Activated naive CD8-positive, alpha-beta T cell treated with anti-CD3 and anti-CD28 coated beads for 36 hours (primary cell): Measurements from ENCODE around the gene IL10RA. TPM values are rescaled to one million over a fixed set of nuclear protein-coding genes. Genes with fewer than 3 reads are reported as not detected.

Experiments
- DNase-seq: peaks from one replicate; pipeline ENCODE4 v3.0.0; 2021
- H3K27ac Mint-ChIP-seq: one replicate; pipeline ENCODE4 v1.8.0; 2022; ENCODE audit warnings: mild to moderate bottlenecking, moderate library complexity, mixed read lengths
- H3K27me3 Mint-ChIP-seq: one replicate; pipeline ENCODE4 v1.8.0; 2022; ENCODE audit warnings: mild to moderate bottlenecking, mixed read lengths
- H3K36me3 Mint-ChIP-seq: one replicate; pipeline ENCODE4 v1.8.0; 2021; ENCODE audit warnings: mild to moderate bottlenecking, mixed read lengths
- H3K4me1 Mint-ChIP-seq: one replicate; pipeline ENCODE4 v1.8.0; 2021; ENCODE audit warnings: mixed read lengths
- H3K4me3 Mint-ChIP-seq: one replicate; pipeline ENCODE4 v1.8.0; 2022; ENCODE audit warnings: mild to moderate bottlenecking, moderate library complexity, mixed read lengths
- H3K9me3 Mint-ChIP-seq: one replicate; pipeline ENCODE4 v1.8.0; 2022; ENCODE audit warnings: mixed read lengths
- total RNA-seq, 2 experiments: library from RNA; stranded (reverse); gene quantifications; one replicate each; pipeline ENCODE4 v1.2.3, GENCODE V29; 2021

The IL10RA gene
- total RNA-seq, 2 experiments from 2014 or later: 39.6 to 41.2 TPM

DNA sequence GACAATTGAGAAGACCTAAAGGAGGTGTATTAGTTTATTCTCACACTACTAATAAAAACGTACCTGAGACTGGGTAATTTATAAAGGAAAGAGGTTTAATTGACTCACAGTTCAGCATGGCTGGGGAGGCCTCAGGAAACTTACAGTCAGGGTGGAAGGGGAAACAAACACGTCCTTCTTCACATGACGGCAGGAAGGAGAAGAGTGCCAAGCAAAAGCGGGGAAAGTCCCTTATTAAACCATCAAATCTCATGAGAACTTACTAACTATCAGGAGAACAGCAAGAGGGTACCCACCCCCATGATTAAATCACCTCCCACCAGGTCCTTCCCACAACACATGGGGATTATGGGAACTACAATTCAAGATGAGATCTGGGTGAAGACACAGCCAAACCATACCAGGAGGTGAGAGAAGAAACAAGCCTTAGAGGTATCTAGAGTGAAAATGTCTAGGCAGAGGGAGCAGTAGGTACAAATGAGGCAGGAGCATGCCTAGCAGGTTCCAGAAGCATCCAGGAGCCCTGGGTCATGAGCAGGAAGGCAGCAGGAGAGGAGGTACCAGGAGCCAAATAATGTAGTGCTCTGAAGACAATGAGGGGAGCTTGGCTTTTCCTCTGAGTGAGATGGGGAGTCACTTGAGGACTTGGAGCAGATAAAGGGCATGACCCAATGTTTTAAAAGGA, 31.6 kb downstream of the IL10RA start:
- H3K36me3 Mint-ChIP-seq: peaks cover 22% of the 10 kb centered on the region
- peaks cover 36% of the 10 kb centered on the region for H3K9me3 Mint-ChIP-seq
- no peaks in the 10 kb centered on the region for H3K27me3 Mint-ChIP-seq
- no peak overlapping the region for H3K4me3 Mint-ChIP-seq
- DNase-seq: no peak
- peaks cover 36% of the 10 kb centered on the region for H3K4me1 Mint-ChIP-seq
- H3K27ac Mint-ChIP-seq: no peak overlapping the region

DNA sequence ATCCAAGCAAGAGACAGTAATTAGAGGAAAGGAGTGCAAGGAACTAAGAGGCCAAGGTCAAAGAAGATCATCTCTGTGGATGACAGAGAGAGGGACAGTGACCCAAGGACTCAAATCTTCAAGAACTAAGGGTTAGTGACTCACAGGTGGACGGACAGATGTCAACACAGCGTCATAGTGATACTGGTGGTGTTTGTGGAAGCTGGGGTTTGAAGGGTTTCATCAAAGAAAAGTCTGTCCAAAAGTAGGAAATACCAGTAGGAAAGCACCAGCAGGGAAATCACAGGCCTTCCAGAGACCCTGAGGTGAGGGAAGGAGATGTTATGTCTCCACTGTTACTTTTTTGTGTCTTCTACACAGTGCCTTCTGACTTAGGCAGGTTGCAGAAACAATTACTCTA, 32.2 kb downstream of the IL10RA start:
- Mint-ChIP-seq H3K27ac (no peak overlapping the region), H3K4me1 (peaks cover 31% of the 10 kb centered on the region), H3K9me3 (peaks cover 36% of the 10 kb centered on the region), H3K27me3 (no peaks in the 10 kb centered on the region), H3K36me3 (peaks cover 22% of the 10 kb centered on the region), H3K4me3 (no peak overlapping the region)
- no peak for DNase-seq

DNA sequence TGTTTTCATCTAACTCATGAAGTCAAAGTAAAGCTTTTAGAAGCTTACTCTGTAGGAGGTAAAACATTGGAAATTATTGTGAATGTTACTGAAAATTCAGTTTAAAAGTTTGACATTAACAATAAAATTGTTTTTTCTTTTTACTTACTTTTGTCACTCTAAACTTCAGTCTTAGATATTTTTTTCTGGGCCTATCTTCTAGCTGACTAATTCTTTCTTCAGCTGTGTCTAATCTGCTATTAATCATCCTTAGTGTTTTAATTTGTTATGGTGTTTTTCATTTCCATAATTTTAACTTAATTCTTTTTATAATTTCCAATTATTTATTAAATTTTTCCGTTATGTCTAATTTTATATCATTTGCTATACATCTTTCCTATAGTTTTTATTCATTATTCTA, 35.0 kb downstream of the IL10RA start:
- H3K27ac Mint-ChIP-seq: no peak overlapping the region
- peaks cover 18% of the 10 kb centered on the region for H3K36me3 Mint-ChIP-seq
- H3K4me3 Mint-ChIP-seq: no peak overlapping the region
- H3K9me3 Mint-ChIP-seq: peaks cover 29% of the 10 kb centered on the region
- no peak for DNase-seq
- H3K27me3 Mint-ChIP-seq: no peaks in the 10 kb centered on the region
- peaks cover 14% of the 10 kb centered on the region for H3K4me1 Mint-ChIP-seq

DNA sequence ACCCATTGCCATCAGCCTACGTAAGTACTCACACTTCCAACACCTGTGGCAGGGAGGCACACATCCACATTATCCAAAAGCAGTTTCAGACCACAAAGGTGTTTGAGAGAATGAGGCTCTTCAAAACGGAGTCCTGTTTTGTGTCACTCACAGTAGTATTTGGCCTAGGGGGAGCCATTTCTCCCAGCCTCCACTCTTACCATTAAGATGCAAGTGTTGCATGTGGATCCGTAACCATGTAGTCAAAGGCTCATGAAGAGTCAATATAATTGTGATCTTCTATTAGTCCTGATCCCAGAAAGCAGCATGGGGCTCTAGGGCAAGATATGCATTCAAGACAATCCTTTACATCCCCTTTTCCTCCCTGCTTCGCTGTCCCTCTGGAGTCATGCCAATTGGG, 41.5 kb downstream of the IL10RA start:
- H3K4me1 Mint-ChIP-seq: peaks cover 25% of the 10 kb centered on the region
- H3K27ac Mint-ChIP-seq: no peak overlapping the region
- no peak overlapping the region for H3K4me3 Mint-ChIP-seq
- no peak for DNase-seq
- no peaks in the 10 kb centered on the region for H3K27me3 Mint-ChIP-seq
- H3K36me3 Mint-ChIP-seq: peaks cover 1% of the 10 kb centered on the region
- H3K9me3 Mint-ChIP-seq: no peaks in the 10 kb centered on the region

DNA sequence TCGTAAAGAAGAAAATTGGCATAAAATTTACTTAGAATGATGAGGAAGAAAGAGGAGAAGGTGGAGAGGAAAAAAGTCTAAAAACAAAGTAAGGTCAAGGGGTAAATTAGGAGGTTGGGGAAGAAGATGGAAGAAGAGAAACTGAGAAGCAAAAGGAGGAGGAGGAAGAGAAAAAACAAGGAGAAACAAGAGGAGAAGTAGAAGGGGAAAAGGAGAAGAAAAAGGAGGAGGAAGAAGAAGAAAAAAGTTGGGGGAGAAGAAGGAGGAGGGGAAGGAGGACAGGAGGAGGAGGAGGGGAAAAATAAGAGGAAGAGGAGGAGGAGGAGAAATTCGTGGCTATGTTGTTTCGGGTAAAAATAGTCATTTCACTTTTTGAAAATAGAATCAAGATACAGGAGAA, 42.4 kb downstream of the IL10RA start:
- Mint-ChIP-seq H3K36me3 (peaks cover 1% of the 10 kb centered on the region), H3K9me3 (no peaks in the 10 kb centered on the region), H3K27ac (no peak overlapping the region), H3K4me3 (no peak overlapping the region), H3K4me1 (peaks cover 30% of the 10 kb centered on the region), H3K27me3 (no peaks in the 10 kb centered on the region)
- DNase-seq: no peak

DNA sequence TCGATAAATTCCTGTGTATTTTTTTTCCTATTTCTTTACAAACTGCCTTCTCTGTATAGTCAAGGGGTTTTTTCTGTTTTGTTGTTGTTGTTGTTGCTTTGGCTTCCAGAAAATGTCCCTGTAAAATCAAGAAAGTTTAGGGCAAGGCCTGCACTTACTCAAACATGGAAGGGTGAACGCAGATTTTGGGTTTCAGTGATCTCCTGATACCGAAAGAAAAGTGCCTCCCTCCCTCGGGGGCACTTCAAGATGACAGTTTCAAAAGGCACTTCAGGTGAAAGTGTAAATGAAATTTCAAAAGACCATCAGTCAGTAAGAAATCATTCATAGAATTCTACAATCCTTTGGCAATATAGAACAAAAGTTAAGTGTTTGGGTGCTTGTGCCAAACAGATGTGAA, 47.2 kb downstream of the IL10RA start:
- Mint-ChIP-seq H3K9me3 (no peaks in the 10 kb centered on the region), H3K4me3 (no peak overlapping the region), H3K4me1 (peaks cover 24% of the 10 kb centered on the region), H3K36me3 (no peaks in the 10 kb centered on the region), H3K27me3 (no peaks in the 10 kb centered on the region), H3K27ac (no peak overlapping the region)
- DNase-seq: no peak

DNA sequence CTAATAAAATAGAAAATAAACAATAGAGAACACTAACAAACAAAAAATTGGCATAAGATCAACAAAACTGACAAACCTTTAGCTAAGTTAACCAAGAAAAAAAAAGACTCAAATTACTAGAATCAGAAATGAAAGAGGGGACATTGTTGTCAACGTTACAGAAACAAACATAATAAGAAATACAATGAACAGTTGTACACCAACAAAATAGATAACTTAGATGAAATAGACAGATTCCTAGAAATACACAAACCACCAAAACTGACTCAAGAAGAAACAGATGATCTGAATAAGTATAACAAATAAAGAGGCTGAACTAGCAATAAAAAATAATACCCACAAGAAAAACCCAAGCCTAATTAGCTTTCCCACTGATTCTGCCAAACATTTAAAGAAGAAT, 55.9 kb downstream of the IL10RA start:
- Mint-ChIP-seq H3K27ac (peak overlapping the region; percentile 54), H3K9me3 (peaks cover 2% of the 10 kb centered on the region), H3K4me1 (peaks cover 51% of the 10 kb centered on the region), H3K4me3 (no peak overlapping the region), H3K36me3 (no peaks in the 10 kb centered on the region), H3K27me3 (no peaks in the 10 kb centered on the region)
- no peak for DNase-seq

DNA sequence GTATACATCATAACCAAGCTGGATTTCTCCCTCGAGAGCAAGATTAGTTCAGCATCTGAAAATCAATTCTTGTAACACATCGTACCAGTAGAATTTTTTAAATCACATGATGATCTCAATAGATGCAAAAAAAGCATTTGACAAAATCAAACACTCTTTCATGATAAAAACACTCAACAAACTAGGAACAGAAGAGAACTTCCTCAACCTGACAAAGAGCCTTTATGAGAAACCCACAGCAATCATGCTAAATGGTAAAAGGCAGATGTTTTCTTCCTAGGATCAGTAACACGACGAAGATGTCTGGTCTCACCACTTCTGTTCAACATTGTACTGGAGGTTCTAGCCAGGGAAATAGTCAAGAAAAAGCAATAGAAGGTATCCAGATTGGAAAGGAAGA, 56.6 kb downstream of the IL10RA start:
- H3K4me3 Mint-ChIP-seq: no peak overlapping the region
- peak overlapping the region; percentile 65 for H3K27ac Mint-ChIP-seq
- H3K4me1 Mint-ChIP-seq: peaks cover 56% of the 10 kb centered on the region
- no peak for DNase-seq
- H3K36me3 Mint-ChIP-seq: no peaks in the 10 kb centered on the region
- no peaks in the 10 kb centered on the region for H3K27me3 Mint-ChIP-seq
- peaks cover 2% of the 10 kb centered on the region for H3K9me3 Mint-ChIP-seq

DNA sequence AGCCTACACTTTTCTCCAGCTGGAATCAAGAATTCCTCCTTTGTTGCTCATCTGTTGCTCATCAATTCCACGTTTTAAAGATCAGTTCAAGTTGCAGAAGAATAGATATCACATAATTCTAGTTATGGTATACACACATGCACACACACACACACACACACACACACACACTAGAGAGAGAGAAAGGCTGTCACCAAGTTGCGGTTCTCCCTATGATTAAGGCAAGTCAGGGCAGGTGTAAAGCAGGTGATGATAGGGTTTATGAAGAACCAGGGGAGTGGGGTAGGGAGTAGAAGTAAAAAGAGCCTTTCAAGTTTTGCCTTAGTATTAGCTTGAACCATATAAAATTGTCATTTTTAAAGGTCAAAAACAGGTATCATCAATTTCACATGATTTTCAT, 59.0 kb downstream of the IL10RA start:
- H3K27ac Mint-ChIP-seq: peak overlapping the region; percentile 92
- H3K36me3 Mint-ChIP-seq: no peaks in the 10 kb centered on the region
- no peaks in the 10 kb centered on the region for H3K9me3 Mint-ChIP-seq
- peaks cover 62% of the 10 kb centered on the region for H3K4me1 Mint-ChIP-seq
- H3K27me3 Mint-ChIP-seq: no peaks in the 10 kb centered on the region
- no peak overlapping the region for H3K4me3 Mint-ChIP-seq
- no peak for DNase-seq

DNA sequence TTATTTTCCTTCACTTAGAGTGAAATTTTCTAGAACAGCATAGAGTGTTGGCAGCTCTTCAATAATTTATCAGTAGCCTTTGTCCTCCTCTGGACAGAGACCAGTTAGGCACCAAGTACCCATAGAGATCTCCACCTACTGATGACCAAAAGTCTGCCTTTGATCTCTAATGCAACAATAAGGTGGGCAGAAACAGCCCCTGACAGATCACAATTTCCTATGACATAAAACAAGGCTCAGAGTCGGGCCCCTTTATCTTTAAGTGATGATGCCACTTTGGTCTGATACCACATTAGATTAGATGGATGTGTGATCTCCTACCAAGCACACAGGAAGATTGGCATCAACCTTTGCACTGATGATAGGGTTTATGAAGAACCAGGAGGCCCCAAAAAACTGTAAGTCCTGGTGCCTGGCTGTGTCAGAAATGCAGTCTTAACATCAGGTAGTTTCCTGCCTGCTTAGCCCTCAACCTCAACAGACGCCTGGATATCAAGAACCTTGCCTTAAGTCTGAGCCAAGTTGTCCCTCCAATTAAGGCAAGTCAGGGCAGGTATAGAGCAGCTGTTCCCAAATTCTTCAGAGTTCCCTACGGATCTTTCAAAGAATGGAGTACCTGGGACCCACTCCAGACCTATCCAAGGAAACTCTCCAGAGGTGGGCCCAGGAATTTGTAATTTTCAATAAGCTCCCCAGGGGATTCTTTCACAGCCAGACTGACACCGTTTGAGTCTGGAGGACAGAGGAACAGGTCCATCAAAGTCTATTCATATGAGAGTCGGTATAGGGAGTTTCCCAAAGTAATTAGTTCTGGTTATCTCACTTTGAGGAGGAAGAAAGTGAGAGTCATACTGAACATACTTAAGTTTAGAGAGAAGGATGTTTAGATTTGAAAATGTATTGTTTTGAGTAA, 60.1 kb downstream of the IL10RA start:
- DNase-seq: peak; percentile 25
- no peaks in the 10 kb centered on the region for H3K9me3 Mint-ChIP-seq
- peaks cover 72% of the 10 kb centered on the region for H3K4me1 Mint-ChIP-seq
- H3K27me3 Mint-ChIP-seq: no peaks in the 10 kb centered on the region
- peak overlapping the region; percentile 23 for H3K4me3 Mint-ChIP-seq
- H3K36me3 Mint-ChIP-seq: no peaks in the 10 kb centered on the region
- peak overlapping the region; percentile 92 for H3K27ac Mint-ChIP-seq

DNA sequence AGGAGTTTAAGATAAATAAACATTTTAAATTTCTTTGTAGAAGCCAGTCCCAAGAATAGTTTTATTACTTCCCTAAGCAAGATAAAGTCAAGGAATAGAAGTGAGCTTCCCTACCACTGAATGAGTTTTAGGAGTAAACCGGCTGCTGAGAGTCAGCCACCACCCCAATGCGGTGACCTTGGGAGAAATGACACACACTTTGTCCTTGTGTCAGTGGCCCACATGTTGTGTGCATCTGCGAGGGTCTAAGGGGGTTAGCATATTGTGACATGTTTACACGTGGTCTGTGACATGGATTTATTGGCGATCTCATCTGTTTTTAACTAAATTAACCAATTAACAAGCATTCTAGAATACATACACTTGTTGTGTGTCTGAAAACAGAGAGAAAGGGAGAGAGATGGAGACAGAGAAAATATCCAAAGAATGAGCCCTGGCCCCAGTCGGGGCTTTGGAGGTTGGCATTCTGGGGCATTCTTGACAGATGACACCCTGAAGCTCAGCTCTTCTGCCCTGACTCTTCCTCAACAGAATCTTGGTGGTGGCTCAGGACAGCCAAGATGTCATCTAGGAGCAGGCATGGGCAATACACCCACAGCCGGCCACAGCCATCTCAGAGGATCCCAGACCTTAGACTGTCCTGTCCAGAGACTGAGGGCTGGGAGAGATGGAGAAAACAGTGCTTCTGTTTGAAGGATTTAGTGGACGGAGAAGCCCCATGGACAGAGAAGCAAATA, 60.9 kb downstream of the IL10RA start:
- H3K27ac Mint-ChIP-seq: peak overlapping the region; percentile 92
- H3K9me3 Mint-ChIP-seq: no peaks in the 10 kb centered on the region
- peak overlapping the region; percentile 33 for H3K4me3 Mint-ChIP-seq
- H3K36me3 Mint-ChIP-seq: no peaks in the 10 kb centered on the region
- no peaks in the 10 kb centered on the region for H3K27me3 Mint-ChIP-seq
- H3K4me1 Mint-ChIP-seq: peaks cover 76% of the 10 kb centered on the region
- DNase-seq: no peak

DNA sequence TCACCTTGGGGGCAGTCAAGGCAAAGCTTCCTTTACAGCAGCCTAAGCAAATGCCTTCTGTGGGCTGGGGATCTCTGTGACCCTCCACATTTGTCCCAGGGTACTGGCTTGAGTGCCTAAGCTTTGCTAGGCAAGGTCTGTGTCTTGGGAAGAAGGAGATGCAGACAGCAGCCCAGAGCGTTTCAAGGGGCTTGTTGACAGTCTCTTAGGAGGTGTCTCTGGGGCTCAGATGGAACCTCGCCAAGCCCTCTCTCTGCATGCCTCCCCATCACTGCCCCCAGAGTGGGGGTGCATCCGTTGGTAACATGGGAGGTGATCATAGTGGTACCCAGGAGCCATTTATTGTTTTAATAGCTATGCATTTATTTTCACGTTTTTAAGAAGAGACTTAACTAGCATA, 61.6 kb downstream of the IL10RA start:
- Mint-ChIP-seq H3K4me3 (no peak overlapping the region), H3K4me1 (peaks cover 76% of the 10 kb centered on the region), H3K27me3 (no peaks in the 10 kb centered on the region), H3K27ac (no peak overlapping the region), H3K36me3 (no peaks in the 10 kb centered on the region), H3K9me3 (no peaks in the 10 kb centered on the region)
- DNase-seq: no peak

DNA sequence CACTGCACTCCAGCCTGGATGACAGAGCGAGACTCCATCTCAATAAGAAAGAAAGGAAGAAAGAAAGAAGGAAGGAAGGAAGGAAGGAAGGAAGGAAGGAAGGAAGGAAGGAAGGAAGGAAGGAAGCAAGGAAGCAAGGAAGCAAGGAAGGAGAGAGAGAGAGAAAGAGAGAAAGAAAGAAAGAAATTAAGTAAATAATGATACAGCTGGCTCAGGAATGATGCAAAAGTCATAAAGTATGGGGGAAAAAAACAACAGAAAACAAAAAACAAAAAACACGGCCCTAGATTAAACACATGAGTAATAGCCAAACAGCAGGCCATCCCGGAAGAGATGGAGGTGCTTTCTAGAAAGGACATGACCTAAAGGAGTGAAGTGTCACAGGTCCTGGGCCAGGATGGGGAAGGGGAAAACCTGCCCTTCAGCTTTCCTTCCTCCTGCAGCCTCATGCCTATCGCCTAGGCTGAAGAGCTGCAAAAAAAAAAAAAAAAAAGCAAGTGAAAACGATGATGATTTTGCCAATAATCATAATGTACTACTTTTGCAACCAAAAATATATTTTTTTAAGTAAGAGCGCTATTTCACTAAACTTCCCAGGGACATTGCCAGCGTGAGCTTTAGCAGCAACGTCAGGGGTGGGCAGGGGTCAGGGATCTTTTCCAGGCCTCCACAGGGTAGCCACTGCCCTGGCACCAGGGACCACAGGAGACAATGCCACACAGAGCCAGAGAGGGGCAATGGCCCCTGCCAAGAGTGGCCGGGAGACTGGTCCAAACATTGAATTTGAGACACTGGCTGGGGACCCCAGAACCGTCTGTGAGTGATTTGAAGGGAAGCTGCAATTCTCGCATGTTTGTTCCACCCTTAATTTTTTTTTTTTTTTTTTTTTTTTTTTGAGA, 62.5 kb downstream of the IL10RA start:
- Mint-ChIP-seq H3K4me1 (peaks cover 77% of the 10 kb centered on the region), H3K9me3 (no peaks in the 10 kb centered on the region), H3K4me3 (no peak overlapping the region), H3K27me3 (no peaks in the 10 kb centered on the region), H3K36me3 (no peaks in the 10 kb centered on the region), H3K27ac (peak overlapping the region; percentile 26)
- no peak for DNase-seq

DNA sequence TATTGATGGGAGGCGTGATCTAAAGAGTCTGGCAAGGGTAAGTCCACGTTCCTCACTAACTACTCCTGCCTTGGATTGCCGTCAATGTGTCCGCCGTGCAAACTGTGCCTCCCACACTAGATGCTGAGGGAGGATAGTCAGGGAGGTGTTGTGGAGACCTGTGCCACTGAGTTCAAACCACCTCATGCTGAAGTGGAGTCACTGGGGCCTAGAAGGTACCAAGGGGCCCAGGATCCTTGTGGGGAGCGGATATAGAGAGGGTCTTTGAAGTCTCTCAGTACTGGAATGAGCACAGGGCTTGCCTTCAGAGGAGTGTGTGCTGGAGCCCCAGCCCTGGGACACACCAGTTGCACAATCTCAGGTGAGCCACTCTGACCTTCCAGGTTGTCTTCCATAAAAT, 63.6 kb downstream of the IL10RA start:
- H3K4me1 Mint-ChIP-seq: peaks cover 70% of the 10 kb centered on the region
- no peaks in the 10 kb centered on the region for H3K36me3 Mint-ChIP-seq
- no peaks in the 10 kb centered on the region for H3K27me3 Mint-ChIP-seq
- no peak overlapping the region for H3K4me3 Mint-ChIP-seq
- H3K27ac Mint-ChIP-seq: no peak overlapping the region
- no peak for DNase-seq
- H3K9me3 Mint-ChIP-seq: no peaks in the 10 kb centered on the region
